Left cardiac atrium (tissue), 4 donors: ENCODE data around the gene CELF2. TPM values are rescaled to one million over a fixed set of nuclear protein-coding genes. Genes with fewer than 3 reads are reported as not detected.

Source experiments
- ATAC-seq, 2 donors: fragments of 200-7000 bp; cut with Tn5 transposase; one replicate each; pipeline ENCODE4 v1.9.1; 2020; ENCODE audit warnings: mild to moderate bottlenecking in 2 of 2, moderate library complexity in 2 of 2
- DNase-seq: peaks from one replicate; pipeline ENCODE4 v3.0.0-alpha.2; 2020
- intact Hi-C, 2 donors: fragments of 100-400 bp; cut with DNase I; formaldehyde crosslinking; loops; one replicate each; pipeline versions ENCODE4 v1.14.1 to v1.15.1; 2022 to 2023
- total RNA-seq, 2 donors: library from RNA; stranded (reverse); fragmentation: NEBNext Ultra II Directional; extraction: Animal tissue kit (Norgen Biotek cat#: 25700); gene quantifications; one replicate each; pipeline ENCODE4 v1.2.1, GENCODE V29; 2021
- donor health status: DM: no; HTN: yes; CAD: no.
- donor health status: DM: no; HTN: yes; CAD: no; lungs with severe emphysema.
- donor health status: DM: yes; HTN: yes; CAD: no.
- donor health status: Dilated cardiomyopathy.

Gene CELF2
- total RNA-seq, 2 donors from 2014 or later, result 68.4 to 72.5 TPM

- intact Hi-C loops, result no loop called here
- ATAC-seq, result no peak
- DNase-seq, result no peak
These were observed 15.2 kb upstream of the CELF2 start for GRCh38 chr10:11002485-11002884.

DNA sequence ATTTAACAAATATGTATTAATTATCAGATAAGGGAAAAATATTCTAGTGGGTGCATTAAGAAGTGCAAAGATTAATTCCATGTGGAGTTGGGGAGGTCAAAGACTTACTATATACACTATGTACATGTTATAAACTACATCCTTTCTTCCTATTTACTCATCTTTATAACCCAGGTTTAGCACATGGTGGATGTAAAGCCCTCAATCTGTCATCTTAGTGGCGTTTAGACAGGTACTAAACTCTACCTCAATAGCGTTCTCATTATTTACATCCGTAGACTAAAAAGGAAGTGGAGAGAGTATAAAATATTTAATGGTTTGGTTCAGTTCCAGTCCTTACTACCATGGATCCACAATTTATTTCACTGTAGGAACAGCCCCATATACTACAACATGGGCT, 14.8 kb upstream of the CELF2 start:
- intact Hi-C loops, result no loop called here
- no peak for DNase-seq
- no peak for ATAC-seq

GRCh38 chr10:11003679-11004078, 14.0 kb upstream of the CELF2 start:
- ATAC-seq, result no peak
- intact Hi-C loops, result no loop called here
- no peak for DNase-seq

DNA sequence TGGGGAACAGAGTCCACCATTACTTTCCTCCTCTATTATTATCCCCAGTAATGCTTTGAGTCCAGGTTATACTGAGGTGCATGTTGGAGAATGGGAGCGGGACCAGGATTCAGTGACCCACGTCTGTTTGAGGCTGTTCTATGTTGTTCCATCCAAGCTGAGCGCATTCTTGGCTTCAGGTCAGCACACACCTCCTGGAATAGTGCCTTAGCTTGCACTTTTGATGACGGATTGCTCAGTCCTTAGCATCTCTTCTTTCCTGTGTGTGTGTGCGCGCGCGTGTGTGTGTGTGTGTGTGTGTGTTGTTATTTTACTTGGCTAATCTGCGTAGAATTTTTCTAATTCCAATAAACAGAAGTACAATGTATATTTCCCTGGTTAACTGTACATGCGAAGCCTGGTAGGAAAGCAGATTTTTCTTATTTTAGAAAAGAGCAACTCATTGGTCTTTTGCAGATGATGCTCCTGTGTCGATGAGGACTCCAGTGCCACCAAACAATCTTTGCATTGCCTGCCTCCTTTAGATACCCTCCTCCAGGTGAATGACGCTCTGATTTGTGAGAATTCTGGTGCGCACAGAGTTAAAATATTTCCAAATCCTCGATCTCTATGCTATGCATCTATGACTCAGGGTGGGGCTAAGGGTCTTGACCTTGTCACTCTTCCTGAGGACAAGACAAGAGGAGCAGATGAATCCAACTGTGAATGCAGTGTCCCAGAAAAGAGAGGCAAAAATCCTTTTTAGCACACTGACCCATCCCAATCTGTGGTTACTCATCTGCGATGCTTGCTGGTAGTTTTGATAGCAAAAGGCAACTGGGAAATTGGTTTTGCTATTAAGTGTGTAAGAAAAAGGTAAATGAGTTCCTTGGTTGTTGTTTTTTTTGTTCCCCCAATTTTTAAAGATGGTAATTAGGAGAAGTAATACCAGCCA, 13.3 kb upstream of the CELF2 start:
- DNase-seq, result no peak
- ATAC-seq, result peak in 1 of 2 donors; percentile 68
- intact Hi-C loops, result no loop called here

DNA sequence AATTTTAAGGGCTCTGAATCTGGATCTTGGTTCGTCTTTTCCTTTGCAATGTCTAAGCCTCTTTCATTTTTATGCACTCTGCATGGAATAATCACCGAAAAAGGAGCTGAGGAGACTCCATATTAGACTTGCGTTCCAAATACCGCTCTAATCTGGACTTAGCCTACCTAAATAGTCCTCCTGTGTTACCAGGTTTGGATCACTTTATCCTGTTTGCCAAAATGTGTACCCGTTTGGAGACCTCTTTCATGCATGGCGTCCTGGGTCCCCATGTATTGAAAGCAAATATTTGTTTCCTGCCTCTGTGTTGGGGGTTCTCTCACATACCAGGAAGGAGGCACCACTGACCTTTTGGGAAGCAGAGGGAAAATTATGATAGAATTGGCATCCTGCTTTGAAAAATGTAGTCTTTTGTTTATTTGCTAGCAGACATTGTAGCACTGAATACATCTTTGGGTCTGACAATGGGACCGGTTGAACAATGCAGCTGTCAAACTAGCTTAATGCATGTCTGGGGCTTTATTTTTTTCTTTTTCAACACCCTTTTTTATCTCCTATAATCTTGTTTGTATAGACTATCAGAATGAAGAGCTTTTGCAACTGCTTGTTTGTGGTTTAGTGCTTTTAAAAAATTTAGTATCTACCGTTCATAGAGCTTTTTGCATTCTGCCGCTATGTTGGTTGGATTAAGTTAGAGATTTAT, 11.8 kb upstream of the CELF2 start:
- ATAC-seq (no peak), DNase-seq (no peak)
- intact Hi-C loops, result no loop called here

- intact Hi-C loops, result no loop called here
- ATAC-seq (no peak), DNase-seq (no peak)
These were observed 11.2 kb upstream of the CELF2 start for GRCh38 chr10:11006428-11006825.

GRCh38 chr10:11007476-11008020, 10.1 kb upstream of the CELF2 start:
- ATAC-seq, result no peak

GRCh38 chr10:11009471-11010308, 8.0 kb upstream of the CELF2 start:
- intact Hi-C loops, result loop anchor here in 1 of 2 donors (10.0 kb wide), 2 partner anchors 95 to 185 kb away; no protein-coding TSS in a partner anchor
- peak in 1 of 2 donors; percentile 54 for ATAC-seq
- no peak for DNase-seq

More at GRCh38 chr10:11007476-11008020, 10.1 kb upstream of the CELF2 start:
- DNase-seq, result no peak
- intact Hi-C loops, result no loop called here

GRCh38 chr10:11010582-11010981, 7.1 kb upstream of the CELF2 start:
- intact Hi-C loops, result loop anchor here in 1 of 2 donors (10.0 kb wide), 2 partner anchors 96 to 186 kb away; no protein-coding TSS in a partner anchor
- no peak for DNase-seq
- ATAC-seq, result no peak

- intact Hi-C loops, result loop anchor here in 1 of 2 donors (10.0 kb wide), 2 partner anchors 97 to 187 kb away; no protein-coding TSS in a partner anchor
- DNase-seq (no peak), ATAC-seq (no peak)
These were observed 6.2 kb upstream of the CELF2 start for GRCh38 chr10:11011436-11011835.

DNA sequence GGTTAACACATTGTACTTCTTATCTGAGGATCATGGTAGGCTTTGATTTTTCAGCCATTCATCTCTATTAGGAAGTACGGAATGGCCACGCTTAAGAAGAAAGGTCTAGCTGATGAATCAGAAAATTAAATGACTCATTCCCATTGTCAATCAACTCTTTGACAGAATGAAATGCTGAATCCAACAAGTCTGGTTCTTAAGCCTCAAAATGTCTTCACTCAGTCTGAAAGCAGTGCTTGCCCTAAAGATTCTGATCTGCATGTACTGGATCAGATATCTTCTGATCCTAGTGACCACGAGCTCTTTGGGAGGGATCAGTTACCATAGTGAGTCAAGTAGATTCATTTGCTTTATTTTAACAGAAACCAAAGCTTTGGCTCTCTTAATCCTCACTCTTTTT, 5.7 kb upstream of the CELF2 start:
- DNase-seq, result no peak
- intact Hi-C loops, result loop anchor here in 1 of 2 donors (10.0 kb wide), 2 partner anchors 97 to 187 kb away; no protein-coding TSS in a partner anchor
- ATAC-seq, result peak in 1 of 2 donors; percentile 23

- no peak for DNase-seq
- intact Hi-C loops, result loop anchor here in 1 of 2 donors (10.0 kb wide), 2 partner anchors 98 to 188 kb away; no protein-coding TSS in a partner anchor
- ATAC-seq, result peak in 1 of 2 donors; percentile 45
These were observed 5.0 kb upstream of the CELF2 start for GRCh38 chr10:11012421-11013295.

DNA sequence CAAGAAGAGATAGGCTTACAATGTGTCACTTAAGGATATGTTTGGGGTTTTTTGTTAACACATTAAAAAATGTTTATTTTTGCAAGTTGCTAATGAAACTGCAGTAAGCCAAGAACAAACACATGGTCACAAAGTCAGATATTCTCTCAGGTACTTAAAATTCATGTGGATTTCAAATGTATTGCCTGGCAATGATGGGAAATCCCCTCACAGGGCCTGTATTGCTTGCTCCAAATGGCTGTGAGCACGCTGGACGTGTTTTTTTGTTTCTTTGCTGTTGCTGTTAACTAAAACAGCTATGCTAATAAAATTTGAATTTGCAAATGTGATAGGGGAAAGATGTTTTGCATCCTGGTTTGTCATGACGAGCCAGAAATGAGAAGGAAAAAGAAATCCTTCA, 3.8 kb upstream of the CELF2 start:
- ATAC-seq, result no peak
- no peak for DNase-seq
- intact Hi-C loops, result loop anchor here in 1 of 2 donors (10.0 kb wide), 2 partner anchors 99 to 189 kb away; no protein-coding TSS in a partner anchor

- DNase-seq (peak; percentile 57), ATAC-seq (no peak)
- intact Hi-C loops, result loop anchor here in 1 of 2 donors (10.0 kb wide), 2 partner anchors 100 to 190 kb away; no protein-coding TSS in a partner anchor
These were observed 2.8 kb upstream of the CELF2 start for GRCh38 chr10:11014671-11015445.

GRCh38 chr10:11015446-11015934, 2.2 kb upstream of the CELF2 start:
- intact Hi-C loops, result loop anchor here in 1 of 2 donors (10.0 kb wide), 2 partner anchors 101 to 191 kb away; no protein-coding TSS in a partner anchor
- ATAC-seq (no peak), DNase-seq (no peak)

DNA sequence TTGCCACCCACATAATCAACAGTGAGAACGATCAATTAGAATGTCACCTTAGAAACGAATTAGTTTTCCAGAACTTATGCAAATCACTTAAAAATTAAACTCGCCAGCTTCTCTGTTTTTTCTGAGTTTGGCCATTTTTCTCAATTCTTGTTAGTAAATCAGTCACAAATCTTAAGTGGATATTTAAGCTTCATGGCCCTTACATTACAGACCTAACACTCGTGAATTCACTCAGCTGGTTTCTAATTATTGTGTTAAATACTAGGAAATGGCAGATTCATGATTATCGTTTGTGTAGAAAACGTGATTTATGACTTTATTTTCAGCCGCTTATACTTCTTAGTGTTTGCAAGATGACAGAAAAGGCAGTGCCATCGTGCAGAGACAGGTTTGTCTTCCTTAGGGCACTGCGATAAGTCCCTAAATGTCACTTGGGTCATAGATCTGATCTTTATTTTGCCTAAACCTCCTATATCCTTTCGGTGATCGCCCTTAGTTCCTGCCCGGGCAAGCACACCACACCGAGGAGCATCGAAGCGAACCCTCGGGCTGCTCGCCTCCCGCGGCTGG, 587 bp upstream of the CELF2 start:
- intact Hi-C loops, result loop anchor here in 1 of 2 donors (10.0 kb wide), 2 partner anchors 102 to 192 kb away; no protein-coding TSS in a partner anchor
- ATAC-seq (no peak), DNase-seq (no peak)
